HepG2 (cell line): ENCODE results near the gene RTP3. TPM values are rescaled to one million over a fixed set of nuclear protein-coding genes. Genes with fewer than 3 reads are reported as not detected.

Experiments
- ATAC-seq: fragments of 200-7000 bp; cut with Tn5 transposase; 3 replicates; pipeline ENCODE4 v1.9.1; 2020; ENCODE audit warnings: mild to moderate bottlenecking, moderate library complexity
- BruUV-seq: library from RNA; stranded (reverse); fragments of 400-500 nt; replicated peaks from 2 replicates; lab custom pipeline; 2021; lab: Mats Ljungman, UMichigan
- CTCF ChIA-PET: fragments of 300-600 bp; formaldehyde crosslinking; extraction: SDS; loops from one replicate; lab custom pipeline; 2021; ENCODE audit warnings: low total read pairs, inconsistent platforms, low intra/inter-chr PET ratio; lab: Yijun Ruan, JAX
- POLR2A ChIA-PET: fragments of 350-600 bp; sonication (Branson Sonifier 250); formaldehyde crosslinking; loops from one replicate; lab custom pipeline; 2020; ENCODE audit warnings: antibody characterized with exemption, inconsistent platforms; lab: Yijun Ruan, JAX
- DNase-seq: peaks from one replicate; pipeline ENCODE4 v3.0.0-alpha.2; 2015; ENCODE audit warnings: low spot score
- FAIRE-seq: peaks from 3 replicates; lab custom pipeline; 2011; peaks lifted over from hg19 to GRCh38; lab: Jason Lieb, UNC
- H2AFZ ChIP-seq: one replicate; pipeline ENCODE4 v1.6.1; 2011; ENCODE audit warnings: low read length, inconsistent platforms
- H3K27ac ChIP-seq: fragments of 300-600 bp; 3 replicates; pipeline ENCODE4 v1.8.0; 2011; ENCODE audit warnings: mixed run types, mild to moderate bottlenecking, mixed read lengths, low read length, inconsistent platforms; ENCODE audit not compliant: insufficient read depth; ENCODE audit errors: extremely low read length
- H3K27me3 ChIP-seq, 2 experiments: fragments of 200-600 bp in 1 of 2; 2 replicates in 1 of 2; 3 replicates in 1 of 2; pipeline versions ENCODE4 v1.6.0 to v1.8.0; 2011; ENCODE audit warnings: low read length in 2 of 2, mild to moderate bottlenecking in 2 of 2, moderate library complexity in 2 of 2, inconsistent platforms in 1 of 2; ENCODE audit not compliant: insufficient read depth in 2 of 2, control insufficient read depth in 1 of 2
- H3K36me3 ChIP-seq, 2 experiments: fragments of 200-600 bp in 1 of 2; replicated peaks in 1 of 2; 2 replicates in 1 of 2; 3 replicates in 1 of 2; pipeline versions ENCODE4 v1.5.1 to v1.8.0; 2011; ENCODE audit warnings: low read length in 2 of 2, inconsistent platforms in 1 of 2; ENCODE audit not compliant: insufficient read depth in 2 of 2, control insufficient read depth in 1 of 2
- H3K4me1 ChIP-seq: 2 replicates; pipeline ENCODE4 v1.5.1; 2012; ENCODE audit warnings: low read length, inconsistent platforms; ENCODE audit not compliant: insufficient read depth
- H3K4me2 ChIP-seq: 2 replicates; pipeline ENCODE4 v1.6.0; 2011; ENCODE audit warnings: low read depth, low read length, inconsistent platforms
- H3K4me3 ChIP-seq, 3 experiments: fragments of 200-600 bp in 1 of 3; sonication (generic), shearing (Covaris generic) in 1 of 3; replicated peaks in 1 of 3; 2 replicates each; pipeline ENCODE4 v1.5.1; 2011 to 2016; ENCODE audit warnings: low read length in 3 of 3, inconsistent platforms in 2 of 3, low read depth in 2 of 3, mild to moderate bottlenecking in 2 of 3, control low read depth in 1 of 3, mixed read lengths in 1 of 3; ENCODE audit not compliant: insufficient read depth in 1 of 3
- H3K79me2 ChIP-seq: one replicate; pipeline ENCODE4 v1.6.1; 2011; ENCODE audit warnings: low read length, inconsistent platforms; ENCODE audit not compliant: insufficient read depth
- H3K9ac ChIP-seq: 2 replicates; pipeline ENCODE4 v1.6.0; 2011; ENCODE audit warnings: mild to moderate bottlenecking, low read depth, low read length, inconsistent platforms; ENCODE audit not compliant: insufficient read depth
- H3K9me3 ChIP-seq: 2 replicates; pipeline ENCODE4 v1.5.1; 2012; ENCODE audit warnings: mild to moderate bottlenecking, low read length
- H4K20me1 ChIP-seq: 2 replicates; pipeline ENCODE4 v1.6.0; 2011; ENCODE audit warnings: inconsistent platforms, mild to moderate bottlenecking, low read length, moderate library complexity; ENCODE audit not compliant: insufficient read depth
- AGO2 ChIP-seq: fragments of 200-400 bp; formaldehyde crosslinking; optimal IDR thresholded peaks from 2 replicates; pipeline ENCODE3; 2017; ENCODE audit warnings: mild to moderate bottlenecking, low read depth, low read length, moderate library complexity
- BCL3 ChIP-seq: sonication (generic); formaldehyde crosslinking; IDR thresholded peaks from 2 replicates; pipeline ENCODE4 v1.5.1; 2020; ENCODE audit warnings: mild to moderate bottlenecking, missing genetic modification reagents, moderate library complexity
- CHD4 ChIP-seq: fragments of 200-600 bp; sonication (generic); IDR thresholded peaks from 2 replicates; pipeline ENCODE4 v1.7.0; 2017; ENCODE audit warnings: mild to moderate bottlenecking, low read length, borderline replicate concordance
- CREM ChIP-seq, 2 experiments: sonication (generic) in 1 of 2; formaldehyde crosslinking in 1 of 2; IDR thresholded peaks; 2 replicates each; pipeline versions ENCODE4 v1.4.0 to v1.6.1; 2016 to 2020; ENCODE audit warnings: antibody characterized with exemption in 1 of 2, mild to moderate bottlenecking in 1 of 2, missing genetic modification reagents in 1 of 2
- EHMT2 ChIP-seq: fragments of 200-600 bp; sonication (generic); IDR thresholded peaks from 2 replicates; pipeline ENCODE4 v1.7.0; 2017; ENCODE audit warnings: antibody characterized with exemption, low read depth, low read length, borderline replicate concordance
- HOMEZ ChIP-seq: IDR thresholded peaks from 2 replicates; pipeline ENCODE4 v1.6.1; 2016; ENCODE audit warnings: low read depth
- IKZF5 ChIP-seq: IDR thresholded peaks from 2 replicates; pipeline ENCODE4 v1.6.1; 2018; ENCODE audit warnings: missing genetic modification reagents, mild to moderate bottlenecking, missing compliant biosample characterization
- NCOA5 ChIP-seq: sonication (generic); formaldehyde crosslinking; IDR thresholded peaks from 2 replicates; pipeline ENCODE4 v1.4.0; 2020; ENCODE audit warnings: missing genetic modification reagents
- ZNF317 ChIP-seq: sonication (generic); formaldehyde crosslinking; IDR thresholded peaks from 2 replicates; pipeline ENCODE4 v1.5.0; 2020; ENCODE audit warnings: mild to moderate bottlenecking, missing genetic modification reagents
- ZNF33A ChIP-seq: sonication (generic); formaldehyde crosslinking; IDR thresholded peaks from 2 replicates; pipeline ENCODE4 v1.5.1; 2020; ENCODE audit warnings: missing genetic modification reagents, mild to moderate bottlenecking, moderate library complexity, borderline replicate concordance
- ZNF354B ChIP-seq: sonication (generic); formaldehyde crosslinking; IDR thresholded peaks from 2 replicates; pipeline ENCODE4 v1.8.0; 2022; ENCODE audit warnings: mild to moderate bottlenecking, missing genetic modification reagents
- ZNF550 ChIP-seq: sonication (generic); formaldehyde crosslinking; IDR thresholded peaks from 2 replicates; pipeline ENCODE4 v1.4.0; 2020; ENCODE audit warnings: mild to moderate bottlenecking, missing genetic modification reagents, borderline replicate concordance
- ZNF749 ChIP-seq: sonication (generic); formaldehyde crosslinking; IDR thresholded peaks from 2 replicates; pipeline ENCODE4 v1.8.0; 2022; ENCODE audit warnings: mild to moderate bottlenecking, missing genetic modification reagents, moderate library complexity, borderline replicate concordance
- WGBS: methylation state at CpG from one replicate; pipeline ENCODE4 v1.1.6; 2017; ENCODE audit warnings: low lambda C conversion rate; 5-methylcytosine and 5-hydroxymethylcytosine counted together
- in situ Hi-C: cut with HindIII; loops from 2 replicates; pipeline ENCODE4 v1.10.0; 2017; ENCODE audit warnings: low pct_unique_long_range_greater_than_20kb; ENCODE audit not compliant: extremely low pct_ligation_motif_present
- intact Hi-C: fragments of 100-400 bp; cut with micrococcal nuclease; formaldehyde crosslinking; loops from one replicate; pipeline ENCODE4 v1.10.0; 2022; ENCODE audit not compliant: unreplicated experiment
- polyA plus RNA-seq, 8 experiments: library from polyadenylated mRNA; depleted of rRNA in 3 of 8; stranded (reverse) in 7 of 8; unstranded in 1 of 8; fragments of >200 nt; fragmentation: Illumina TruSeq in 4 of 8; extraction: Trizol in 4 of 8; gene quantifications; 2 replicates each; pipeline versions ENCODE4 v1.2.1 to v1.2.3, GENCODE V29; 2011 to 2016; ENCODE audit warnings: low read depth in 4 of 8, missing spikeins in 1 of 8, mixed read lengths in 1 of 8; ENCODE audit not compliant: insufficient read depth in 1 of 8
- total RNA-seq, 5 experiments: library from RNA; depleted of rRNA; stranded (reverse); fragments of >200 nt; fragmentation: Illumina TruSeq; extraction: Trizol; gene quantifications; 2 replicates each; pipeline ENCODE4 v1.2.3, GENCODE V29; 2016; ENCODE audit warnings: low read depth in 1 of 5

The RTP3 gene
- total and polyA plus RNA-seq, 2 of the 13 experiments (the other 11 are each of a cell fraction or from before 2014, with no cell fraction given): 0.09 TPM; not detected in 1

GRCh38 chr3:46535746-46536145 is 38.0 kb downstream of the RTP3 start:
- H3K9ac ChIP-seq: no peak overlapping the region
- no peak for TF ChIP-seq ZNF749 (CRISPR knock-in tag)
- TF ChIP-seq BCL3 (CRISPR knock-in tag): no peak
- no peak for TF ChIP-seq AGO2
- TF ChIP-seq HOMEZ (CRISPR knock-in tag): no peak
- TF ChIP-seq ZNF317 (CRISPR knock-in tag): no peak
- TF ChIP-seq ZNF354B (CRISPR knock-in tag): no peak
- TF ChIP-seq EHMT2: no peak
- TF ChIP-seq ZNF550 (CRISPR knock-in tag): no peak
- TF ChIP-seq ZNF33A (CRISPR knock-in tag): no peak
- no peak for TF ChIP-seq IKZF5 (CRISPR knock-in tag)
- TF ChIP-seq CHD4: no peak
- no peak for TF ChIP-seq NCOA5 (CRISPR knock-in tag)
- TF ChIP-seq CREM (IDR thresholded peaks at IDR 0.05): no peak
- no peak for TF ChIP-seq CREM (CRISPR knock-in tag; IDR thresholded peaks at IDR 0.05)
- TF ChIP-seq, all 625 proteins: peak for 0
- Histone ChIP-seq H3K27me3 (no peaks in the 10 kb centered on the region; a peak in 1 of 5 replicates), H3K36me3 (no peaks in the 10 kb centered on the region), H3K4me1 (no peaks in the 10 kb centered on the region), H3K27ac (no peak overlapping the region), H3K4me2 (no peak overlapping the region), H3K79me2 (no peaks in the 10 kb centered on the region), H3K9me3 (no peaks in the 10 kb centered on the region), H2AFZ (no peak overlapping the region), H4K20me1 (no peaks in the 10 kb centered on the region), H3K4me3 (no peak overlapping the region)
- no TSS peak for BruUV-seq
- FAIRE-seq (no peak), DNase-seq (no peak), ATAC-seq (no peak)
- in situ Hi-C loops: no loop called here
- intact Hi-C loops: no loop called here
- POLR2A ChIA-PET: no interaction called here
- 77% methylated on average over 5 of the region's 5 CpGs for WGBS
- CTCF ChIA-PET: no interaction called here
